NCI-H526 (cell line): Measurements from ENCODE around the gene PLEK.

Source experiments
- DNase-seq, 2 experiments: peaks; one replicate each; lab custom pipeline; 2025; lab: John Stamatoyannopoulos, UW

PLEK gene

DNA sequence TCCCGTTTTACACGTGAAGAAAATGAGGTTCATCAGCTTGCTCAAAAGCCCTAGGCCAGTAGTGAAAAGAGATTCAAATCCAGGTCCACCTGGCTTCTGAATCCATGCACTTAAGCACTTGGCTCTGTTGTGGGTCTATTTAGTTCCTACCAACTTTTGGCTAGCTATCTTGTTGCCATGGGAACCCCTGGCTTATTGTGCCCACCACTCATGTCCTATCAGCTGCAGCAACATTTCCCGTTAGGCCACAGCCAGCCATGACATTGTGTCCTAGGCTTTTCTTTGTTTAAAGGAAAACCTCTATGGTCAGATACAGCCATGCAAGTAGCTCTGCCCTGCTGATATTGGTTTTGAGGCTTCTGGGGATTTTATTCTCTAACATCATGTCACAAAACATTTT is 49.8 kb downstream of the PLEK start:
- DNase-seq: no peak

DNA sequence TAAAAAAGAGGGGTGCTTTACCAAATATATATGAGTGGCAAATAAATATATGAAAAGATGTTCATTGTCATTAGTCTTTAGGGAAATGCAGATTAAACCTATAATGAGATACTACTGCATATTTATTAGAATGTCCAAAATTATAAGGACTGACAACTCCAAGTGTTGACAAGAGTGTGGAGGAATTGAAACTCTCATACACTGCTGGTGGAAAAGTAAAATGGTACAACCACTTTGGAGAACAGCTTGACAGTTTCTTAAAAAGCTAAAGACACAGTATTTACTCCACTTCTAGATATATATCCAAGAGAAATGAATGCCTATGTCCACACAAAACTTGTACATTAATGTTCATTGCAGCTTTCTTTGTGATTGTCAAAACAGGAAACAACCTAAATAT is 50.4 kb downstream of the PLEK start:
- DNase-seq: no peak

DNA sequence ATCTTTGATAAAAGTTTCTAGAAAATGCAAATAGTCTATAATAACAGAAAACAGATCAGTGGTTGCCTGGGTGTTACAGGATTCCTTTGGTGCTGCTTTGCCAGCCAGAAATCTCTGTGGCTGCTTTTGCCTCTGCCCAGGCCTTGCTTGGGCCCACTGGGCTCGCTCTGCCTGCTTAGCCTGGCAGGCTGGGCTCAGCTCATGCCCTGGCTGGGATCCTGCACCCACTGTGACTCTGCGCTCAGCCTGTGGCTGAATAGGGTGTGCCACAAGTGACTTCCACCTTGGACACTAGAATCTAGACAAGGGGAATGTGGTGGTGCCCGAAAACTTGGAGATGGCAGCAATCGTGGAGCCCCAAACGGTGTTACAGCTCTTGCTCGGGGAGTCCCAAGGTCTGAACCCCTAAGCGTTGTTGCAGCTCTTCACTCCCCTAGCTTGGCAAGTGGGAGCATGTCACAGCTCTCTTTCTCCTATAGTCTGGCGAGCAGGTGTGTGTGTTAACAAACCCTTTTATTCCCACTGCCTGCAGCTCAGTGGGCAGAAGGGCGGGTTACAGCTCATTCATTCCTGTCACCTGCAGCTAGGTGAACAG is 51.1 kb downstream of the PLEK start:
- no peak for DNase-seq

- no peak for DNase-seq
These were observed 52.8 kb downstream of the PLEK start for GRCh38 chr2:68417926-68418325.

- DNase-seq: no peak
These were observed 53.3 kb downstream of the PLEK start for GRCh38 chr2:68418419-68418818.

DNA sequence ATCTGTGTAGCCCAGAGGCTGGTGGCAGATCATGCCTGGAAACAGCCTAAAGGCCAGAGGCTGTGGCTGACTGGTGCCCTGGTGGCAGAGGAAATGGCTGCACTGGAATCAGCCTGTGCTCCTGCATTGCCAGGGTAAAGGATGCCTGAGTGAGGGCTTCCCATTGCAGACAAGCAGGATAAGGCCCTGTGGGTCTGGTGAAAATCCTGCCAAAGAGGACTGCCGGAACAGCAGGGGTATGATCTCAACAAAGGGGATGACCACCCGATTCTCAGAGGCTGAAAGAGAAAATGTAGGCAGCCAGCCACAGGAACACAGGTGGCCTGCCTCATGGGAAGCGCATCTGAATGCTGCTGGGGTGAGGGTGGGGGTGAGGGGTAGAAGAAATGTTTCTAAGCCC is 53.8 kb downstream of the PLEK start:
- DNase-seq: no peak

DNA sequence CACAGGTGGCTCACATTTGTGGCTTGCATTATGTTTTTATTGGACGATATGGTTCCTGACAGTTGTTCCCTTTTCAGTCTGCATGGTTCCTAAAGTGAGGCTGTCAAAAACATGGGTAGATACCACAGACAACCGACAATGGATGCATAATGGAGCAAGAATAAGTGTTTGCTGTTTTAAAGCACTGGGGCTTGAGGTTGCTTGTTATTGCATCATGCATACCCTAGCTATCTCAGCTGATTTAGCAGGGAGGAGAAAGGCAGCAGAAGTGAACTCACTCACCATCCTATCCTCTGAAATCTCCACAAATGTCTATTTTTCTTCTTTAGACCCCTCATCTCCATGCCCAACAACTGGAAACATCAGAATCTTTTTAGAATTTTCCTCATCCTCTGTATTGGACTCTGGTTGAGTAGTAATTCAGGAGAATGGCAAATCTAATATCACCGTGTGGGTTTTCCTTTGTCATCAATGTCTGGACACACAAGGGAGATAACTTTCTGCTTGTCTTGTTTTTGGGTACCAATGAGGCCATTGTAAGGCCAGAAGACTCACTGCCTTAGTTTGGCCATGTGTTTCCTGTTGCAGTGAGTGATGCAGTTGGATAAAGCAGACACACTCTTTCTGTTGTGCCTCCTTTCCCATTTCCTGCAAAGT is 55.3 kb downstream of the PLEK start:
- no peak for DNase-seq

- DNase-seq: no peak
These were observed 59.0 kb downstream of the PLEK start for GRCh38 chr2:68423966-68424650.

GRCh38 chr2:68425503-68425902 is 60.4 kb downstream of the PLEK start:
- DNase-seq: no peak

GRCh38 chr2:68426446-68426845 is 61.4 kb downstream of the PLEK start:
- DNase-seq: peak in 1 of 2 experiments; percentile 9

- no peak for DNase-seq
These were observed 61.9 kb downstream of the PLEK start for GRCh38 chr2:68426848-68427579.

- DNase-seq: no peak
These were observed 63.0 kb downstream of the PLEK start for GRCh38 chr2:68428126-68428525.

- DNase-seq: no peak
These were observed 63.7 kb downstream of the PLEK start for GRCh38 chr2:68428746-68429145.

DNA sequence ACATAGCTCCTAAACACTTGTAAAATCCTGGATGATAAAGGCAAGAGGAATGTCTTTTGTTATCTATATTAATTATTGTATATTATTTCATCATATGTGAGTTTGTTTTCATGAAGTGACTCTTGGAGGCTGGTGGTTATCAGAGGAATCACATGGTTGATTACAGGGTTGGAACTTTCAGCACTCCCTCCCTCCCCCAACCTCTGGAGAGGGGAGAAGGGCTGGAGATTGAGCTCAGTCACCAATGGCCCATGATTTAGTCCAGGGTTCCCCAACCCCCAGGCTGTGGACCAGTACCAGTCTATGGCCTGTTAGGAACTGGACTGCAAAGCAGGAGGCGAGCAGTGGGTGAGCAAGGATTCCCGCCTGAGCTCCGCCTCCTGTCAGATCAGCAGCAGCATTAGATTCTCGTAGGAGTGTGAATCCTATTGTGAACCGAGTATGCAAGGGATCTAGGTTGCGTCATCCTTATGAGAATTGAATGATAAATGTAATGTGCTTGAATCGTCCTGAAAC is 64.3 kb downstream of the PLEK start:
- DNase-seq: no peak

DNA sequence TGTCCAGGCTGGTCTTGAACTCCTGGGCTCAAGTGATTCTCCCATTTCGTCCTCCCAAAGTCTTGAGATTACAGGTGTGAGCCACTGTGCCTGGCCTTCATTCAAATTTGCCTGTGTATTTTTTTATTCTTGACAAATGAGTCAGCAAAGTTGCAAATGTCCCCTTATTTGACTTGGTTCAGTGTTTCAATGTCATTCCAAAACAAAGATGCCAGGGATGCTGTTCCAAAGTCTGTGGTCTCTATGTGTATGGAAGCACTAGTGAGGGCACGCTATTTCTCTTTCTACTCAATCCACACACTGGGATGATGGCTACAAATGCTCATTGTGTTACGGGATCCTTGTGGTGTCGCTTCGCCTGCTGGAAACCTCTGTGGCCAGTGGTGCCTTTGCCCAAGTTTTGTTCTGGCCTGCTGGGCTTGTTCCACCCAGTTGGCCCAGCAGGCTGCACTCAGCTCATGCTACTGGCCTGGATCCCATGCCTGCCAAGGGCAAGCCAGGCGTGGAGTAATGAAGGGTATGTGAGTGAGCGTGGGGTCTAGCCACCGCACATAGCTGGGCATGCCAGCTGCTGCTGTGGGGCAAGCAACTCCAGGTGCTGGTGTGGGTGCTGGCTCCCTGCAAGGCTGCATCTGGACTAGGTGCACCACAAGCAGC is 66.4 kb downstream of the PLEK start:
- no peak for DNase-seq

DNA sequence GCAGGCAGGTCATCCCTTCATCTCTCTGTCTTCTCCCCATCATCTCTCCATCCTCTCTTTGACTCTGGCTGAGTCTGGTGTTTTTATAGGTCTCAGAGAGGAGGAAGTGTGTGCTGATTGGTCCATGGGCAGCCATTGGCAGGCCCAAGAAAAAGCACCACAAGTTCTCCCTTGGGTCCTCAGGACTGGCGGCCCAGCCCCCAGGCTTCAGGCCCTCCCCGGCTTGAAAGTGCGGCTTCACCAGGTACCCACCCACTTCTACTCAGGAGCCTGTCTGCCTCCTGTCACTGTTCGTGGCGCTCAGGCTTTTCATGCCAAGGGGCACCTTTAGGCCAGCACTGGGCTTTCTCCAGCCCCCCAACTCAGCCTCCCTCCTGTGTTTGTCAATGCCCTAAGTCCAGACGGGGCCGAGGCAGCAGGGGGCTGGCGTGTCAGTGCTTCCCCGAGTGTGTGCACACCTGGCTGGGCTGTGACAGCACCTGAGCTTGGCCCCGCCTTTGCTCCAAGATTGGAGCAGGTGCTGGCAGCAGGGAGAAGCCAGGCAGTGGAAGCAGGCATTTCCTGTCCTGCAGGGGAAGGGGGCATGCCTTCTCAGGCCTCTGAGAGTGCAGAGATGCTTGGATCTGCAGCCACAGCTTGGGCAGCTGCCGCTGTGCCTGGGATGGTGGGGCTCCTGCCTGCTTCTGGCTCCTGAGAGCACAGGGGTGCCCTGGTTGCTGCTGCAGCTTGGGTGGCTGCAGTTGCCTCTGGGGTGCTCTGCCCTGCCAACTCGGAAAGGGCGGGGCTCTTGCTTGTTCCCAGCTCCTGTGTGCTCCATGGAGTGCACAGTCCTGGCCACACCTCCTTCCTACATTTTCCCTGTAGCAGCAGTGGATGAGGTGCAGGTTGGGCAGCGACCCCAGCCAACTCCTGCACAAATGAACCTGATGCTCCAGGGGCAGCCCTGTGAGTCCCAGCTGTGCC is 67.9 kb downstream of the PLEK start:
- no peak for DNase-seq

DNA sequence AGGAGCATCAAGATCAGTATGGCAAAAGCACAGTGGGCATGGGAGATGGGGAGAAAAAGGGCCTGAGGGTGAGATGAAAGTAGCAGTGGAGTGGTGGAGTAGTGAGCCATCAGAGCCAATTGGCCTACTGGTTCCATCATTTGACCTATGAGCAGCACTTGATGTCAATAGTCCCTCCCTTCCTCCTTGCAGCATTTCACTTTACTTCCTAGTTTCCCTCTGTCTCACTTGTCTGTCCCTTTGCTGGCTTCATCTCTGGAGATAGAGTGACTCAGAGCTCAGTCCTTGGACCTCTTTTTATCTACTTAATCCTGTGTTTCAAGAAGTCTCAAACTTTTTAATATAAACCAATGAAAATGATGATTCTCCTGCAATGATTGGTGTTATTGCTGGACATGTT is 69.9 kb downstream of the PLEK start:
- no peak for DNase-seq

GRCh38 chr2:68435615-68436014 is 70.5 kb downstream of the PLEK start:
- DNase-seq: no peak

GRCh38 chr2:68436270-68436669 is 71.2 kb downstream of the PLEK start:
- no peak for DNase-seq

DNA sequence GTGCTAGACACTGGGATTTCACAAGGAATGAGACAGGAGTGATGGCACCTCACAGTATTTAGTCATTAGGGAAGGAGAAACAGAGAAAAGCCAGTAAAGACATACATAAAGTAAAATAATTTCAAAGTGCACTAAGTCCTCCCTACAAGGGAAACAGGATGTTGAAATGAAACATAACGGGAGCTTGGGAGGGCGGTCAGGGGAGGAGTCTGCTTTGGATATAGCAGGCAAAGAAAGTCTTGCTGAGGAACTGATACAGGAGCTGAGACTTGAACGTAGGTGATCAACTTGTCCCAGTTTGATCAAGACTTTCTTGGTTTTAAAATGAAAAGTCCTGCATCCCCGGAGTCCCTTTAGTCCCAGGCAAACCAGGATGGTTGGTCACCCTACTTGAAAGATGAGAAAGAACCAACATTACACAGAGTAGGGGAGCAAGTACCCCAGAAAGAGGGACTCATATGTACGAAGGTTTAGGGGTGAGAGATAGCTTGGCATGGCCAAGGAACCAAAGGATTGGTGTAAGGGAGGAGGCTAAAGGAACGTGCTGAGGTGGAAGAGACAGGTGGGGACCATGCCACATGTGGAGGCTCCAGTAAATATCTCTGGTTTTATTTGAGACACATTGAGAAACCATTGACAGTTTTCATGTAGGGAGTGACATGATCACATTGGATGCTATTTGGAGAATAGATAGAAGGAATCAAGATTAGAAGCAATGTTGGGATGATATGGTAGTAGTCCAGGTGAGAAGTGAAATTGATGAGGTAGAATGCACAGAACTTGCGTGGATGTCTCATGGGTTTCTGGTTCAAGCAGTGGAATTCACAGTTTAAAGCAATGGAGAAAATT is 73.6 kb downstream of the PLEK start:
- no peak for DNase-seq
